H1 (cell line): ENCODE measurements around the gene CCDC86. TPM values are rescaled to one million over a fixed set of nuclear protein-coding genes. Genes with fewer than 3 reads are reported as not detected.
A peak's percentile ranks its signal among the peaks of the same experiment; 100 is the strongest.

Experiments used
- CTCF ChIA-PET: fragments of 300-600 bp; sonication (Branson Sonifier 250); formaldehyde crosslinking; loops from one replicate; lab custom pipeline; 2021; ENCODE audit not compliant: partially characterized antibody; lab: Charles Lee
- POLR2A ChIA-PET: fragments of 300-600 bp; sonication (Branson Sonifier 250); formaldehyde crosslinking; loops from one replicate; lab custom pipeline; 2021; ENCODE audit warnings: inconsistent platforms; ENCODE audit not compliant: partially characterized antibody; lab: Charles Lee
- DNase-seq, 2 experiments: peaks; one replicate each; pipeline versions ENCODE4 v3.0.0 to v3.0.0-alpha.2; 2010 to 2022; ENCODE audit warnings: low spot score in 2 of 2, low read depth in 1 of 2, mixed read lengths in 1 of 2
- FAIRE-seq: peaks from 2 replicates; lab custom pipeline; 2011; peaks lifted over from hg19 to GRCh38; lab: Jason Lieb, UNC
- H2AFZ ChIP-seq: 2 replicates; pipeline ENCODE4 v1.8.1; 2012; ENCODE audit warnings: low read length, inconsistent platforms
- H2AK5ac ChIP-seq: 2 replicates; pipeline ENCODE4 v1.6.1; 2013; ENCODE audit warnings: low read depth, low read length
- H2BK120ac ChIP-seq: replicated peaks from 2 replicates; pipeline ENCODE3; 2013; ENCODE audit warnings: low read depth, low read length, inconsistent platforms
- H2BK12ac ChIP-seq: 2 replicates; pipeline ENCODE4 v1.6.1; 2013; ENCODE audit warnings: low read depth, low read length
- H2BK15ac ChIP-seq: 2 replicates; pipeline ENCODE4 v1.6.1; 2013; ENCODE audit warnings: low read length
- H2BK20ac ChIP-seq: 2 replicates; pipeline ENCODE4 v1.6.1; 2013; ENCODE audit warnings: low read length
- H2BK5ac ChIP-seq: 2 replicates; pipeline ENCODE4 v1.6.1; 2013; ENCODE audit warnings: low read depth, low read length
- H3K14ac ChIP-seq: 2 replicates; pipeline ENCODE4 v1.6.1; 2013; ENCODE audit warnings: inconsistent platforms; ENCODE audit not compliant: insufficient read length
- H3K18ac ChIP-seq: 2 replicates; pipeline ENCODE4 v1.6.1; 2013; ENCODE audit warnings: low read length; ENCODE audit errors: extremely low read depth
- H3K23ac ChIP-seq: 2 replicates; pipeline ENCODE4 v1.6.1; 2013; ENCODE audit warnings: inconsistent platforms; ENCODE audit not compliant: insufficient read length
- H3K23me2 ChIP-seq: 2 replicates; pipeline ENCODE4 v1.6.1; 2013; ENCODE audit warnings: low read depth, low read length
- H3K27ac ChIP-seq: 2 replicates; pipeline ENCODE4 v1.6.1; 2011; ENCODE audit warnings: low read depth, low read length, inconsistent platforms
- H3K27me3 ChIP-seq, 4 experiments: replicated peaks in 1 of 4; 1 replicate in 1 of 4; 2 replicates in 3 of 4; pipeline versions ENCODE4 v1.6.1 to v1.8.1; 2011 to 2013; ENCODE audit warnings: low read length in 3 of 4, mild to moderate bottlenecking in 3 of 4, inconsistent platforms in 2 of 4, mixed read lengths in 2 of 4, moderate library complexity in 1 of 4; ENCODE audit not compliant: control insufficient read depth in 3 of 4, insufficient read depth in 3 of 4; ENCODE audit errors: extremely low read depth in 1 of 4
- H3K36me3 ChIP-seq, 4 experiments: 2 replicates each; pipeline versions ENCODE4 v1.6.1 to v1.8.1; 2011 to 2013; ENCODE audit warnings: mild to moderate bottlenecking in 4 of 4, low read length in 3 of 4, moderate library complexity in 2 of 4, control low read depth in 1 of 4, inconsistent platforms in 1 of 4; ENCODE audit not compliant: insufficient read depth in 4 of 4, control insufficient read depth in 2 of 4
- H3K4ac ChIP-seq: replicated peaks from 2 replicates; pipeline ENCODE3; 2013; ENCODE audit warnings: low read length, low read depth, mixed read lengths, inconsistent platforms; ENCODE audit not compliant: insufficient read length
- H3K4me1 ChIP-seq, 4 experiments: replicated peaks in 1 of 4; 1 replicate in 1 of 4; 2 replicates in 3 of 4; pipeline versions ENCODE4 v1.6.1 to v1.8.1; 2011 to 2013; ENCODE audit warnings: low read length in 3 of 4, inconsistent platforms in 2 of 4, mixed read lengths in 1 of 4; ENCODE audit not compliant: insufficient read depth in 4 of 4, control insufficient read depth in 3 of 4
- H3K4me2 ChIP-seq, 2 experiments: 2 replicates each; pipeline versions ENCODE4 v1.6.1 to v1.8.1; 2011 to 2013; ENCODE audit warnings: low read depth in 2 of 2, low read length in 2 of 2, control low read depth in 1 of 2, inconsistent platforms in 1 of 2, mild to moderate bottlenecking in 1 of 2; ENCODE audit not compliant: insufficient read depth in 1 of 2
- H3K4me3 ChIP-seq, 4 experiments: fragments of 200-600, 300-600 bp in 1 of 4; sonication (generic), shearing (Covaris generic), sonication (Bioruptor Twin) in 1 of 4; 2 replicates each; pipeline versions ENCODE4 v1.5.1 to v1.8.1; 2011 to 2016; ENCODE audit warnings: low read length in 4 of 4, low read depth in 3 of 4, control low read depth in 2 of 4, inconsistent platforms in 2 of 4, mild to moderate bottlenecking in 2 of 4, mixed read lengths in 1 of 4, moderate library complexity in 1 of 4; ENCODE audit not compliant: insufficient read depth in 2 of 4; ENCODE audit errors: extremely low read depth in 1 of 4
- H3K56ac ChIP-seq: replicated peaks from 2 replicates; pipeline ENCODE3; 2013; ENCODE audit warnings: low read depth, mild to moderate bottlenecking, mixed read lengths, low read length, inconsistent platforms; ENCODE audit not compliant: insufficient read length
- H3K79me1 ChIP-seq: 2 replicates; pipeline ENCODE4 v1.6.1; 2013; ENCODE audit warnings: low read depth, low read length, control low read depth
- H3K79me2 ChIP-seq, 2 experiments: 2 replicates each; pipeline versions ENCODE4 v1.6.1 to v1.8.1; 2012 to 2013; ENCODE audit warnings: low read length in 2 of 2, mild to moderate bottlenecking in 2 of 2, inconsistent platforms in 1 of 2; ENCODE audit not compliant: insufficient read depth in 2 of 2, control insufficient read depth in 1 of 2
- H3K9ac ChIP-seq, 4 experiments: replicated peaks in 1 of 4; 1 replicate in 1 of 4; 2 replicates in 3 of 4; pipeline versions ENCODE4 v1.6.1 to v1.8.1; 2011 to 2013; ENCODE audit warnings: low read depth in 3 of 4, low read length in 3 of 4, control low read depth in 2 of 4, mild to moderate bottlenecking in 2 of 4, moderate library complexity in 2 of 4, inconsistent platforms in 1 of 4; ENCODE audit errors: extremely low read depth in 1 of 4
- H3K9me3 ChIP-seq, 2 experiments: 2 replicates each; pipeline versions ENCODE4 v1.6.1 to v1.8.1; 2012 to 2013; ENCODE audit warnings: mild to moderate bottlenecking in 2 of 2, moderate library complexity in 2 of 2, control low read depth in 1 of 2, inconsistent platforms in 1 of 2, low read depth in 1 of 2, low read length in 1 of 2, mixed read lengths in 1 of 2; ENCODE audit not compliant: insufficient read depth in 2 of 2
- H4K20me1 ChIP-seq, 2 experiments: replicated peaks in 1 of 2; 2 replicates each; pipeline versions ENCODE3 to v1.8.1; 2011 to 2013; ENCODE audit warnings: inconsistent platforms in 2 of 2, low read length in 2 of 2, mild to moderate bottlenecking in 1 of 2; ENCODE audit not compliant: insufficient read depth in 2 of 2, control insufficient read depth in 1 of 2
- H4K5ac ChIP-seq: 2 replicates; pipeline ENCODE4 v1.6.1; 2013; ENCODE audit warnings: low read length, low read depth, mixed read lengths, inconsistent platforms; ENCODE audit not compliant: insufficient read length
- H4K8ac ChIP-seq: 2 replicates; pipeline ENCODE4 v1.8.0; 2013; ENCODE audit warnings: mild to moderate bottlenecking, moderate library complexity, low read length, inconsistent platforms; ENCODE audit not compliant: insufficient read depth; ENCODE audit errors: extremely low read depth
- H4K91ac ChIP-seq: replicated peaks from 2 replicates; pipeline ENCODE3; 2013; ENCODE audit warnings: low read length, mixed read lengths, inconsistent platforms; ENCODE audit not compliant: insufficient read length
- BACH1 ChIP-seq: IDR thresholded peaks from 2 replicates; pipeline ENCODE4 v1.6.1; 2012; ENCODE audit warnings: low read length, improper control_type of control experiment
- MAFK ChIP-seq: IDR thresholded peaks from 2 replicates; pipeline ENCODE4 v1.6.1; 2012; ENCODE audit warnings: low read depth, mild to moderate bottlenecking, improper control_type of control experiment, low read length
- POLR2AphosphoS5 ChIP-seq: IDR thresholded peaks from 2 replicates; pipeline ENCODE4 v1.6.1; 2011; ENCODE audit warnings: low read depth, low read length
- RAD21 ChIP-seq, 2 experiments: IDR thresholded peaks in 1 of 2; conservative IDR thresholded peaks in 1 of 2; 2 replicates each; pipeline ENCODE4 v1.6.1; 2011; ENCODE audit warnings: low read depth in 2 of 2, low read length in 2 of 2, improper control_type of control experiment in 1 of 2, inconsistent platforms in 1 of 2, mild to moderate bottlenecking in 1 of 2, moderate library complexity in 1 of 2
- ZNF274 ChIP-seq: IDR thresholded peaks from 2 replicates; pipeline ENCODE4 v1.7.0; 2012; ENCODE audit warnings: low read length, borderline replicate concordance; ENCODE audit errors: extremely low read depth
- WGBS, 2 experiments: shearing (Covaris generic) in 1 of 2; methylation state at CpG; one replicate each; pipeline versions ENCODE4 v1.1.6 to v1.1.7; 2013 to 2015; ENCODE audit warnings: low lambda C conversion rate in 2 of 2, mixed read lengths in 2 of 2, inconsistent platforms in 1 of 2, low coverage in 1 of 2, missing lambda C conversion rate in 1 of 2; ENCODE audit not compliant: insufficient replicate concordance in 2 of 2, insufficient coverage in 1 of 2, insufficient read length in 1 of 2; ENCODE audit errors: extremely low coverage in 1 of 2, missing lambda C conversion rate in 1 of 2; 5-methylcytosine and 5-hydroxymethylcytosine counted together
- polyA plus RNA-seq, 7 experiments: library from polyadenylated mRNA; depleted of rRNA in 3 of 7; stranded (reverse) in 5 of 7; unstranded in 2 of 7; fragments of >200 nt in 5 of 7; fragments of 200-250 nt in 2 of 7; gene quantifications; 1 replicate in 5 of 7; 2 replicates in 1 of 7; 4 replicates in 1 of 7; pipeline versions ENCODE4 v1.2.1 to v1.2.3, GENCODE V29; 2011 to 2013; ENCODE audit warnings: missing spikeins in 2 of 7, mixed read lengths in 2 of 7
- total RNA-seq: library from RNA; stranded (reverse); fragmentation: NEBNext Ultra II Directional; extraction: Animal tissue kit (Norgen Biotek cat#: 25700); gene quantifications from 2 replicates; pipeline ENCODE4 v1.2.1, GENCODE V29; 2021
- TF ChIP-seq, protein P1 (sequence below), 3 experiments: IDR thresholded peaks; 1 replicate in 2 of 3; 2 replicates in 1 of 3; pipeline versions ENCODE4 v1.5.1 to v1.6.1; 2011; ENCODE audit warnings: low read length in 3 of 3, mild to moderate bottlenecking in 3 of 3, inconsistent platforms in 2 of 3, low read depth in 1 of 3, moderate library complexity in 1 of 3; ENCODE audit not compliant: insufficient read depth in 1 of 3; ENCODE audit errors: control extremely low read depth in 1 of 3

Gene CCDC86
- total and polyA plus RNA-seq, 2 of the 8 experiments (the other 6 are each of a cell fraction or from before 2014, with no cell fraction given) = 37.7 to 76.4 TPM

DNA sequence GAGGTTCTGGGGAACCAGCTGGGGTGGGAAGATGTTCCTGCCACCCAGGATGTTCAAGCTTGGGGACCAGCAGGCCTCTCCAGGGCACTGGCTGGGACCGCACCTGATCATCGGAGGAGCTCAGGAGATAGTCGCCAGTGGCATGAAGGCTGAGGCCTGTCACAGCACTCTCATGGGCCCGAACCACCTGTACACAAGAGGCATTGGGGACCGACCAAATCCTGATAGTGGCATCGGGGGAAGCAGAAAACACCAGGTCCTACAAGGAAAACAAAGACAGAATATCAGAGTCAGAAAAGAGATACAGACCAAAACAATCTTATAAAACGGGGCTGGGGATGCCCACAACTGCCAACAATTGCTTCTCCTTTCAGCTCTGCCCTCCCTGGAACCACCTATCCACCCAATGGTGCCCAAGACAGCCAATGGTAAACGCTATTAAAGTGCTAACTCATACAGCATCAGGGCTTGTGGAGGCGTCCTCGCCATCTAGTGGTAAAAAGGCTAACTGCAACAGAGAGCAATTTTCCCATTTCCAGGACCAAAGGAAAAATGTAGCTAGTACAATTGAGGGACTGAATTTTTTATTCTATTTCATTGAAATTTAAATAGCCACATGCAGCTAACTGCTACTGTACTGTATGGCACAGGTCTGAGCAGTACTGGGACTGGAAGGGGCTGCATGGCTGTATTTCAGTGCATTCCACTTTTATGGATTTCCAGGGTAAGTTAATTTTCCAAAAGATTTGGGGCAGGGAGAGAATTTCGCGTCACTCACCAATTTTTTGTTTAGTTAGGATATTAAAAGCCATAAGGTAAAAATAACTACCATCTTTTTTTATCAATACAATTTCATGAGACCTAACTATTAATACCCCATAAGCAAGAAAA, 57.4 kb downstream of the CCDC86 start:
- Histone ChIP-seq H4K5ac (no peak overlapping the region), H3K27me3 (no peaks in the 10 kb centered on the region), H4K20me1 (peaks cover 8 to 25% of the 10 kb centered on the region in 2 experiments), H3K4me3 (no peak overlapping the region), H3K23ac (no peak overlapping the region), H3K27ac (0 out of 2 replicates have a peak overlapping the region, but pooled peaks have one; percentile 42), H2BK5ac (no peak overlapping the region), H4K91ac (no peak overlapping the region), H3K79me2 (peaks cover 6 to 23% of the 10 kb centered on the region in 2 experiments; a peak in 3 of 4 replicates), H2BK120ac (no peak overlapping the region), H3K79me1 (peaks cover 9% of the 10 kb centered on the region), H3K4me2 (no peak overlapping the region), H2BK15ac (no peak overlapping the region), H2AK5ac (no peak overlapping the region), H3K9ac (no peak overlapping the region), H2AFZ (no peak overlapping the region), H4K8ac (no peak overlapping the region; the same call in 1 of the 2 replicates), H2BK20ac (no peak overlapping the region), H3K9me3 (no peaks in the 10 kb centered on the region), H3K14ac (no peak overlapping the region), H3K18ac (no peak overlapping the region), H2BK12ac (no peak overlapping the region), H3K4ac (no peak overlapping the region), H3K4me1 (peaks cover 0 to under 1% (median 0%) of the 10 kb centered on the region in 4 experiments; a peak in 1 of 7 replicates), H3K56ac (no peak overlapping the region), H3K23me2 (no peaks in the 10 kb centered on the region), H3K36me3 (peaks cover 37 to 88% (median 78%) of the 10 kb centered on the region in 4 experiments)
- DNase-seq (peak in 1 of 2 experiments; percentile 57), FAIRE-seq (no peak)
- ChIA-PET POLR2A (interaction anchor here (1.5 to 2.3 kb wide), 4 partner anchors 9 to 48 kb away, joined by 3 to 9 read pairs (median 6); no protein-coding TSS in a partner anchor), CTCF (interaction anchor here (0.6 to 23.0 kb wide), 43 partner anchors 8 to 1277 kb away, joined by 3 to 522 read pairs (median 4); partner anchors contain the start of genes PTGDR2, TMEM109 and ZP1)
- 65% methylated on average over 12 of the region's 12 CpGs; no CpG with 5 or more reads in 1 of the 2 experiments for WGBS, 2 experiments
- TF ChIP-seq, protein P1, sequence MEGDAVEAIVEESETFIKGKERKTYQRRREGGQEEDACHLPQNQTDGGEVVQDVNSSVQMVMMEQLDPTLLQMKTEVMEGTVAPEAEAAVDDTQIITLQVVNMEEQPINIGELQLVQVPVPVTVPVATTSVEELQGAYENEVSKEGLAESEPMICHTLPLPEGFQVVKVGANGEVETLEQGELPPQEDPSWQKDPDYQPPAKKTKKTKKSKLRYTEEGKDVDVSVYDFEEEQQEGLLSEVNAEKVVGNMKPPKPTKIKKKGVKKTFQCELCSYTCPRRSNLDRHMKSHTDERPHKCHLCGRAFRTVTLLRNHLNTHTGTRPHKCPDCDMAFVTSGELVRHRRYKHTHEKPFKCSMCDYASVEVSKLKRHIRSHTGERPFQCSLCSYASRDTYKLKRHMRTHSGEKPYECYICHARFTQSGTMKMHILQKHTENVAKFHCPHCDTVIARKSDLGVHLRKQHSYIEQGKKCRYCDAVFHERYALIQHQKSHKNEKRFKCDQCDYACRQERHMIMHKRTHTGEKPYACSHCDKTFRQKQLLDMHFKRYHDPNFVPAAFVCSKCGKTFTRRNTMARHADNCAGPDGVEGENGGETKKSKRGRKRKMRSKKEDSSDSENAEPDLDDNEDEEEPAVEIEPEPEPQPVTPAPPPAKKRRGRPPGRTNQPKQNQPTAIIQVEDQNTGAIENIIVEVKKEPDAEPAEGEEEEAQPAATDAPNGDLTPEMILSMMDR (IDR thresholded peaks at IDR 0.05; ENCODE audit: control extremely low read depth in 1 of 3, insufficient read depth in 1 of 3, low read depth in 1 of 3, low read length in 3 of 3) = peak; percentile 21 to 91 (median 74)
- TF ChIP-seq MAFK = peak; percentile 82
- TF ChIP-seq ZNF274 = no peak
- peak; percentile 83 for TF ChIP-seq BACH1
- peak; percentile 57 to 68 for TF ChIP-seq RAD21 (IDR thresholded peaks at IDR 0.05 in 1 of 2, conservative IDR thresholded peaks at IDR 0.05 in 1 of 2; ENCODE audit: low read depth in 2 of 2, low read length in 2 of 2)
- TF ChIP-seq POLR2AphosphoS5 = peak; percentile 48; the same call in 1 of the 2 replicates
